ENCODE data around the gene ZNF512.

GRCh38 chr2:27624943-27625342, 42.1 kb downstream of the ZNF512 start:
- TF ChIP-seq CTCF (IDR thresholded peaks at IDR 0.05) (no peak), POLR2A (IDR thresholded peaks at IDR 0.05) (no peak), POLR2AphosphoS5 (IDR thresholded peaks at IDR 0.05) (no peak), EP300 (IDR thresholded peaks at IDR 0.05) (no peak)

Data from upper lobe of left lung (tissue), 4 donors.